Fibroblast of villous mesenchyme (primary cell): Measurements from ENCODE around the gene GPR107. TPM values are rescaled to one million over a fixed set of nuclear protein-coding genes. Genes with fewer than 3 reads are reported as not detected.

Source experiments
- DNase-seq: peaks from one replicate; pipeline ENCODE4 v3.0.0-alpha.2; 2010; ENCODE audit warnings: low read depth
- H3K4me3 ChIP-seq: 2 replicates; pipeline ENCODE4 v1.5.1; 2011; ENCODE audit warnings: low read depth, mild to moderate bottlenecking, low read length
- CTCF ChIP-seq: IDR thresholded peaks from 2 replicates; pipeline ENCODE4 v1.5.1; 2012; ENCODE audit warnings: low read depth, mild to moderate bottlenecking, low read length; ENCODE audit not compliant: insufficient read depth
- total RNA-seq: library from RNA; depleted of rRNA; stranded (reverse); fragments of >200 nt; gene quantifications from 2 replicates; pipeline ENCODE4 v1.2.3, GENCODE V29; 2012

Gene GPR107
- total RNA-seq, 1 donor, result 38.0 TPM

DNA sequence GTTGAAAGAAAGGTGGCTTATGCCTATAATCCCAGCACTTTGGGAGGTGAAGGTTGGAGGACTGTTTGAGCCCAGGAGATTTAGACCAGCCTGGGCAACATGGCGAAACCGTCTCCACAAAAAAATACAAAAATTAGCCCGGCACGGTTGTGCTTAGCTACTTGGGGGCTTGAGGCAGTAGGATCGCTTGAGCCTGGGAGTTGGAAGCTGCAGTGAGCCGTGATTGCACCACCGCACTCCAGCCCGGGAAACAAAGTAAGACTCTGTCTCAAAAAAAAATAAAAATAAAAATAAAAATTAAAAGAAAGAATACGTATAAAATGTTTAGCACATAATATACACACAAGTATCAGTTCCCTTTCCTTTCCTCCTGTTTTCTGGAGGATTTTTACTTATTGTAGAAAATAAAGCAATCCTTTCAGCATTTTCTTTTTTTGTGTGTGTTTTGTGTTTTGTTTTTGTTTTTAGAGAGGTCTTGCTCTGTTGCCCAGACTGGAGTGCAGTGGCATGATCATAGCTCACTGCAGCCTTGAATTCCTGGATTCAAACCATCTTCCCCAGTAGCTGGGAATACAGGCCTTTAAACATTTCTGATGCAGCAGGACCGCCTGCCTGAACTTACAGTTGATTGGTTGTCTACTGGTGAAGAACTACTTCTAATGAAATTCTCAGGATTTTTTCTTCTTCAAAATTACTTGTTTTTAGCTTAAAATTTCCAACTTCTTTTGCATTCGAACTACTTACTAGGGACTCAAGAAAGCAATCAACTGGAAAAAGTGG is 4.1 kb upstream of the GPR107 start:
- TF ChIP-seq CTCF, result no peak
- no peak for DNase-seq
- H3K4me3 ChIP-seq, result no peak overlapping the region

GRCh38 chr9:130050462-130050861 is 3.2 kb upstream of the GPR107 start:
- TF ChIP-seq CTCF, result no peak
- DNase-seq, result no peak
- H3K4me3 ChIP-seq, result no peak overlapping the region

- DNase-seq, result peak; percentile 20
- TF ChIP-seq CTCF, result no peak
Measured at GRCh38 chr9:130051855-130052254, 1.9 kb upstream of the GPR107 start.

DNA sequence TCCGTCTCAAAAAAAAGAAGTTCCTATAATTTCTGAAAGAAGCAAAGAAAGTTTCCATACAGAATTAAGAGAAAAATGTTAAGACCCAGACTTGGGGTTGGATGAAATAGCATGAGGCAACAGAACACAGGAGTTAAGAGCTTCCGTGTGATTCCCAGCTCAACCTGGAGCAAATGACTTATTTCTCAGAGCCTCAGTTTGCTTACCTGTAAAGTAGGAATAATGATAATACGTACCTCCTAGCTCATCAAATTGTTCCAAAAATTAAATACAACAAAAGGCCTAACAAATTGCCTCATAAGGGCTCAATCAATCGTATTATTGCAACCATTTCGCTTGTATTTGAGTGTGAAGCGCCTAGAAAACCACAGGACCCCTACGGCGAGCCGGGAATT is 600 bp upstream of the GPR107 start:
- H3K4me3 ChIP-seq, result peak overlapping the region; percentile 95
- no peak for DNase-seq
- no peak for TF ChIP-seq CTCF

More at GRCh38 chr9:130051855-130052254, 1.9 kb upstream of the GPR107 start:
- no peak overlapping the region for H3K4me3 ChIP-seq

- peak overlapping the region; percentile 95 for H3K4me3 ChIP-seq
- TF ChIP-seq CTCF, result no peak
- DNase-seq, result peak; percentile 13
Measured at GRCh38 chr9:130054325-130054786, 650 bp downstream of the GPR107 start.

- no peak for TF ChIP-seq CTCF
- no peak for DNase-seq
- H3K4me3 ChIP-seq, result peak overlapping the region; percentile 95
Measured at GRCh38 chr9:130054820-130055219, 1.1 kb downstream of the GPR107 start.
